ENCODE data around the gene DAB2IP. TPM values are rescaled to one million over a fixed set of nuclear protein-coding genes. Genes with fewer than 3 reads are reported as not detected.
"Not testable (repeated sequence)": the region's sequence is repeated elsewhere in the genome, so short reads cannot be mapped to it uniquely, and the experiment has no call there.

Gene DAB2IP
- total and polyA plus RNA-seq, 4 donors, result 19.4 to 75.0 (median 28.7) TPM

- DNase-seq, result no peak
- WGBS, 2 donors, result 76 to 80% methylated on average over 7 of the region's 7 CpGs
- ATAC-seq (ENCODE audit: insufficient read depth, low FRiP score), result no peak
- Histone ChIP-seq H3K27me3 (ENCODE audit: control insufficient read depth in 3 of 3, insufficient read depth in 3 of 3, low read length in 2 of 3) (no peaks in the 10 kb centered on the region), H3K36me3 (ENCODE audit: control insufficient read depth in 4 of 4, insufficient read depth in 4 of 4, low read length in 4 of 4) (peaks cover 0 to 2% (median 0%) of the 10 kb centered on the region in 4 donors), H3K9me3 (ENCODE audit: control insufficient read depth in 4 of 4, insufficient read depth in 3 of 4, low read length in 3 of 4) (no peaks in the 10 kb centered on the region), H3K4me1 (ENCODE audit: control insufficient read depth in 5 of 5, insufficient read depth in 5 of 5, low read length in 5 of 5) (peaks cover 9 to 59% (median 44%) of the 10 kb centered on the region in 5 donors), H3K27ac (ENCODE audit: low read depth in 1 of 2, low read length in 1 of 2) (peak overlapping the region in 1 of 2 donors; percentile 37), H3K9ac (ENCODE audit: insufficient read depth in 1 of 2, low read length in 2 of 2) (no peak overlapping the region), H3K4me3 (no peak overlapping the region)
- TF ChIP-seq CTCF (IDR thresholded peaks at IDR 0.05; ENCODE audit: control extremely low read depth, extremely low read depth), result no peak
Observed at GRCh38 chr9:121739971-121740370, 88.5 kb downstream of the DAB2IP start.

- no peaks in the 10 kb centered on the region for H3K27me3 ChIP-seq (ENCODE audit: control insufficient read depth in 3 of 3, insufficient read depth in 3 of 3, low read length in 2 of 3)
- H3K27ac ChIP-seq (ENCODE audit: low read depth in 1 of 2, low read length in 1 of 2), result peak overlapping the region in 1 of 2 donors; percentile 75
- no peaks in the 10 kb centered on the region for H3K9me3 ChIP-seq (ENCODE audit: control insufficient read depth in 4 of 4, insufficient read depth in 3 of 4, low read length in 3 of 4)
- TF ChIP-seq CTCF (IDR thresholded peaks at IDR 0.05; ENCODE audit: control extremely low read depth, extremely low read depth), result no peak
- H3K36me3 ChIP-seq (ENCODE audit: control insufficient read depth in 4 of 4, insufficient read depth in 4 of 4, low read length in 4 of 4), result peaks cover 0 to 2% (median under 1%) of the 10 kb centered on the region in 4 donors
- H3K9ac ChIP-seq (ENCODE audit: insufficient read depth in 1 of 2, low read length in 2 of 2), result no peak overlapping the region
- 68 to 86% methylated on average over 10 of the region's 10 CpGs for WGBS, 2 donors
- no peak for ATAC-seq (ENCODE audit: insufficient read depth, low FRiP score)
- H3K4me3 ChIP-seq, result no peak overlapping the region
- peaks cover 15 to 47% (median 39%) of the 10 kb centered on the region in 5 donors for H3K4me1 ChIP-seq (ENCODE audit: control insufficient read depth in 5 of 5, insufficient read depth in 5 of 5, low read length in 5 of 5)
- DNase-seq, result no peak
Observed at GRCh38 chr9:121741228-121741918, 89.9 kb downstream of the DAB2IP start.

GRCh38 chr9:121741919-121742283 is 90.5 kb downstream of the DAB2IP start:
- Histone ChIP-seq H3K27ac (ENCODE audit: low read depth in 1 of 2, low read length in 1 of 2) (peak overlapping the region in 1 of 2 donors; percentile 75), H3K4me1 (ENCODE audit: control insufficient read depth in 5 of 5, insufficient read depth in 5 of 5, low read length in 5 of 5) (peaks cover 15 to 42% (median 35%) of the 10 kb centered on the region in 5 donors)
- not testable (repeated sequence) for DNase-seq; H3K4me3 ChIP-seq; H3K36me3 ChIP-seq (ENCODE audit: control insufficient read depth in 4 of 4, insufficient read depth in 4 of 4, low read length in 4 of 4); H3K9ac ChIP-seq (ENCODE audit: insufficient read depth in 1 of 2, low read length in 2 of 2); H3K9me3 ChIP-seq (ENCODE audit: control insufficient read depth in 4 of 4, insufficient read depth in 3 of 4, low read length in 3 of 4); ATAC-seq (ENCODE audit: insufficient read depth, low FRiP score); H3K27me3 ChIP-seq (ENCODE audit: control insufficient read depth in 3 of 3, insufficient read depth in 3 of 3, low read length in 2 of 3)
- 71 to 89% methylated on average over 4 of the region's 4 CpGs for WGBS, 2 donors

GRCh38 chr9:121742923-121743322 is 91.5 kb downstream of the DAB2IP start:
- Histone ChIP-seq H3K27me3 (ENCODE audit: control insufficient read depth in 3 of 3, insufficient read depth in 3 of 3, low read length in 2 of 3) (no peaks in the 10 kb centered on the region), H3K9ac (ENCODE audit: insufficient read depth in 1 of 2, low read length in 2 of 2) (peak overlapping the region in 1 of 2 donors; percentile 34), H3K27ac (ENCODE audit: low read depth in 1 of 2, low read length in 1 of 2) (peak overlapping the region; percentile 51 to 79), H3K4me3 (no peak overlapping the region), H3K36me3 (ENCODE audit: control insufficient read depth in 4 of 4, insufficient read depth in 4 of 4, low read length in 4 of 4) (peaks cover 0 to 2% (median under 1%) of the 10 kb centered on the region in 4 donors), H3K9me3 (ENCODE audit: control insufficient read depth in 4 of 4, insufficient read depth in 3 of 4, low read length in 3 of 4) (no peaks in the 10 kb centered on the region), H3K4me1 (ENCODE audit: control insufficient read depth in 5 of 5, insufficient read depth in 5 of 5, low read length in 5 of 5) (peaks cover 15 to 34% (median 28%) of the 10 kb centered on the region in 5 donors)
- TF ChIP-seq CTCF (IDR thresholded peaks at IDR 0.05; ENCODE audit: control extremely low read depth, extremely low read depth), result no peak
- 63 to 69% methylated on average over 3 of the region's 3 CpGs for WGBS, 2 donors
- no peak for DNase-seq
- ATAC-seq (ENCODE audit: insufficient read depth, low FRiP score), result no peak
